Islet of Langerhans (tissue), 1 donor: ENCODE data around the gene GOLGA7B.
"Not testable (repeated sequence)": the region's sequence is repeated elsewhere in the genome, so short reads cannot be mapped to it uniquely, and the experiment has no call there.

ENCODE experiments used
- FAIRE-seq: peaks from one replicate; lab custom pipeline; 2011; peaks lifted over from hg19 to GRCh38; lab: Jason Lieb, UNC

Gene GOLGA7B

DNA sequence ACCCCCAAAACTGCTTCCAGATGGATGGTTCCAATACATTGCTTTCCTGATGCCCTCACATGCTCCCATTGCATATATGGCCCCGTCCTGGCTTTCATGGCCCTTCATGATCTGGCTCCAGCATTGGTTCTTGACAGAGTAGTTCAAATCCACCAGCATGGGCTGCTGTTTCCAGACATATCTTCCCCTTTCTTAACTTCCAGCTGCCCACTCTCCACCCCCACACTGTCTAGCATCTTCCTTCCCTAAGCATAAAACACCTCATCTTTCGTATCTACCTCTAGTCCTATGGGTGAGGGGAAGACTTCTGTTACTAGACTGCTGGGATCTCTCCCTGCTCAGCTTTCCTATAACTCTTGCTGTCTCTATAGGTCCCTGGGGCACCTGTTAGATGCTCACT is 13.2 kb upstream of the GOLGA7B start:
- FAIRE-seq: no peak

DNA sequence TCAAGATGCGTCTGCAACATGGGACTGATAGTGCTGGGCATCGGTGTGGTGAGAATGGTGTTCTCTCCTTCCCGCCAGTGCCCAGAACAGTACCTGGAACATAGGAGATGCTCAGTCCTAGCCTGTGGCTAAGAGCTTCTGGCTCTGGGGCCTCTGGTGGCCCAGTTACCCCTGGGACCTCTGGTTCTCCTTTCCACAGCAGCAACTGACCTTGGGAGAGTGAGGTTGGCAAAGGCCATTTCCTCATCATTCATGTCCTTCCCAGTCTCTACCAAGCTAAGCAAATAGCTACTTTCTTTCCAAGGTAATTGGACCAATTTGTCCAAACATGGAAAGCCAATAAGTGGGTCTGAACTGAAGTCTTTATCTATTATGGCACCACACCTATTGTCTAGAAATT is 11.6 kb upstream of the GOLGA7B start:
- no peak for FAIRE-seq

DNA sequence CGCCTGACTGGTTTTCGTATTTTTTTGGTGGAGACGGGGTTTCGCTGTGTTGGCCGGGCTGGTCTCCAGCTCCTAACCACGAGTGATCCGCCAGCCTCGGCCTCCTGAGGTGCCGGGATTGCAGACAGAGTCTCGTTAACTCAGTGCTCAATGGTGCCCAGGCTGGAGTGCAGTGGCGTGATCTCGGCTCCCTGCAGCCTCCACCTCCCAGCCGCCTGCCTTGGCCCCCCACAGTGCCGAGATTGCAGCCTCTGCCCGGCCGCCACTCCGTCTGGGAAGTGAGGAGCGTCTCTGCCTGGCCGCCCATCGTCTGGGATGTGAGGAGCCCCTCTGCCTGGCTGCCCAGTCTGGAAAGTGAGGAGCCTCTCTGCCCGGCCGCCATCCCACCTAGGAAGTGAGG is 8.5 kb upstream of the GOLGA7B start:
- FAIRE-seq: not testable (repeated sequence)

DNA sequence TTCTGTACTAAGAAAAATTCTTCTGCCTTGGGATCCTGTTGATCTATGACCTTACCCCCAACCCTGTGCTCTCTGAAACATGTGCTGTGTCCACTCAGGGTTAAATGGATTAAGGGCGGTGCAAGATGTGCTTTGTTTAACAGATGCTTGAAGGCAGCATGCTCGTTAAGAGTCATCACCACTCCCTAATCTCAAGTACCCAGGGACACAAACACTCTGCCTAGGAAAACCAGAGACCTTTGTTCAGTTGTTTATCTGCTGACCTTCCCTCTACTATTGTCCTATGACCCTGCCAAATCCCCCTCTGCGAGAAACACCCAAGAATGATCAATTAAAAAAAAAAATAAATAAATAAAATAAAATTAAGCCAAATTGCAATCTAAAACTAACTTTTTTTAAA is 7.5 kb upstream of the GOLGA7B start:
- not testable (repeated sequence) for FAIRE-seq

DNA sequence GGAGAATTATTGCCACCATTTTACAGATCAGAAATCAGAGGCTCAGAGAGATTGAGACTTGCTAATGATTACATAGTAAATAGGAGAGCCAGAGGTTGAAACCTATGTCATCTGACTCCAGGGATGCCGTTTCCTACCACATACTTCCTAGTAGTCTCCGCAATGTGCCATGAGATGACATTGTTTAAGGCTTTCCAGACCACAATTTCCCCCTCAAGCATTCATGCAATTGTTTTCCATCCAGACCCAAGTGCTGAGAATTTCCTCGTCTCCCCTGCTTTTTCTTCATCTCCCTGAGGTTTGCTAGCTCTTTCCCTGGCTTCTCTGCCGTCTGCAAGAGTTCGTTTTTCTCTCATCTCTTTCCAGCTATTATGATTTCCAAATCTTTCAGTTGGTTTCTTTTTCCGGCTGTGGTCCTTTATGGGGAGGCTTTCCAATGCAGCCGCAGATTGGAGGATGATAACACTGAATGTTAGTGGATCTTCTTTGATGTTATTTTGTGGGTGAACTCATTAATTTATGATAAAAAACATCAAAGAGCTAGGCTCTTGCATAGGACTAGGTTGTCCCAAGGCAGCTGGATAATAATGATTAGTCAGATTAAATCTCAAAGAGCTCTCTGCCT is 6.9 kb upstream of the GOLGA7B start:
- no peak for FAIRE-seq

DNA sequence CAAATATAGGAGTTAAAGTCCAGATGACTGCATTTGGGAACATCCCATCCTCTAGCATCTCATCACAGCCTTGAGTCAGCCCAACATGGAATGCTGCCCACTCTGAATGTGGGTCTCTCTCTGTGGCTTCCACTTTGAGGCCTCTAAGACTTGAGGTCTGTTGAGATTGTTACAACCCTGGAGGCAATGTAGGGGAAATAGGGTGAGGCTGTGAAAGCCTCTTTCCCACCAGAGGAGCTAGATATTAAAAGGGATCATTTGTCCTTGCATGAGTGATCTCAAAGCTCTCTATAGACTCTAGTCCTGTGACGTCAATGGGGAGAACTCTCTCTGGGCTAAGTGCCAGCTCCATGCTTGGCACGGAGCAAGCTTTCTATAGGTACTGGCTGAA is 6.4 kb upstream of the GOLGA7B start:
- no peak for FAIRE-seq

DNA sequence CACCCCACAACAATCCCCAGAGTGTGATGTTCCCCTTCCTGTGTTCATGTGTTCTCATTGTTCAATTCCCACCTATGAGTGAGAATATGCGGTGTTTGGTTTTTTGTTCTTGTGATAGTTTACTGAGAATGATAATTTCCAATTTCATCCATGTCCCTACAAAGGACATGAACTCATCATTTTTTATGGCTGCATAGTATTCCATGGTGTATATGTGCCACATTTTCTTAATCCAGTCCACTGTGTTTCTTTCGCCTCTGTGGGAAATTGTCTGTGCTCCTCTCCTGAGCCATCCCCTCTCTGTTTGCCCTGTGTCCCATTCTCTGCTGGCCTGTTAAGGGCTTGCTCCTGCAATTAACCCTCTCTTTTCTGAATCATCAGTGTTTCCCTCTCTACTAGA is 5.7 kb upstream of the GOLGA7B start:
- FAIRE-seq: not testable (repeated sequence)

DNA sequence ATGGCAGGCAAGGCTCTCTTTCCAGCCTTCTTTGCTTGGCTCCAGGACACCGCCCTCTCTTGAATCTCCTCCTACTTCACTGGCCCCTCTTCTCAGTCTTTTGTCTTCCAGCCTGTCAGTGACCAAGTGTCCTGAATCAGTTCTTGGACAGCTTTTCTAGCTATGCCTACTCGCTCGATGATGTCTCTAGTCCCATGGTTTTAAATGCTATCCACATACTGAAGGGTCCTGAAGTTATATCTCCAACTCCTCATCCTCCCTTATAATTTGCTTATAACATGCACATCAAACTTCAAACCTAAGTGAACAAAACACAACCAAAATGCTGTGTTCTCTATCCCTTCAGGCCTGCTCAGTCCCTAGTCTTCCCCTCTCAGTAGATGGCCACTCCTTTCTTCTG is 5.0 kb upstream of the GOLGA7B start:
- FAIRE-seq: no peak

DNA sequence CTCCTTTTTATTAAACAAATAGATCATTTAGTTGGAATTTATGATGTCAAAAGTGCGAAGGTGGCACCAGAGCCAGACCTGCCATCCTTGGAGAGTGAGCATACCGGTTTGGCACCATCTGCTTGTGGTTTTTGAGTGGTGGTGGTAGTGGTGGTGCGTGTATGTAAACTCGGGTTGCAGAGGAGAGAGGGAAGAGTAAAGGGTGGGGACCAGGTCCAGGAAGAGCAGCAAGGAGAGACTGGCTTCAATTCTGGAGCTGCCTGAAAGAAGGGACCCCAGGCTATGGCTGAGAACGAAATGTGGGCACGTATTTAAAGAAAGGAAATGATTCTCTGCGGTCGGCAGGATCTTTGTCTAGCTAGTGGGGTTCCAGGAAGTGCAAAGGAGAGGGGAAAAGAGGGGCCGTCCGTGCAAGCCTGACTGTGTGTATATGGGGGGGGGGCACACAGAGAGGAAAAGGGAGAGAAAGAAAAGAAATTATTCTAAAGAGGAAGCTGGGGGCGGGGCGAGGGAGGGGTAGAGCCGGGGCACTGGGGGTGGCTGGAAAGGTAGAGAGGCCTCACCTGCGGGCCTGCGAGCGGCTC is 448 bp upstream of the GOLGA7B start:
- FAIRE-seq: peak; percentile 51

DNA sequence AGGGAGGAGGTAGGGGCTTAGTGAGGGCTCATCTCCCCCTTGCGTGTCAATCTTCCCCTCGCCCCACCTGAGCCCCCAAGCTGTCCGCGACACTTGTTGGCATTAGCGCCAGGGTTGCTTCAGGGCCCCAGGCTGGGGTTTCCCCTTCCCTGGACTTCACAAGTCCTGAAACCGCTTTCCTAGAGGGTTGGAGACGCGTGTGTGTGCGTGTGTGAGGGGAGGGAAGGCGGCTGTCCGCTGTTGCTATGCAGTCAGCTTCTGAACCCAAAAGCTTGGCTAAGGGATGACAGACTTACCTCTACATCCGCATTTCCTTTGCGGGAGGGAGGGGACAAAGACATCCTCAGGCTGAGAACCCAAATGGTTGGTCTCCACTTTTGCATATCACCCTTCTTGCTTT is 803 bp downstream of the GOLGA7B start:
- no peak for FAIRE-seq

DNA sequence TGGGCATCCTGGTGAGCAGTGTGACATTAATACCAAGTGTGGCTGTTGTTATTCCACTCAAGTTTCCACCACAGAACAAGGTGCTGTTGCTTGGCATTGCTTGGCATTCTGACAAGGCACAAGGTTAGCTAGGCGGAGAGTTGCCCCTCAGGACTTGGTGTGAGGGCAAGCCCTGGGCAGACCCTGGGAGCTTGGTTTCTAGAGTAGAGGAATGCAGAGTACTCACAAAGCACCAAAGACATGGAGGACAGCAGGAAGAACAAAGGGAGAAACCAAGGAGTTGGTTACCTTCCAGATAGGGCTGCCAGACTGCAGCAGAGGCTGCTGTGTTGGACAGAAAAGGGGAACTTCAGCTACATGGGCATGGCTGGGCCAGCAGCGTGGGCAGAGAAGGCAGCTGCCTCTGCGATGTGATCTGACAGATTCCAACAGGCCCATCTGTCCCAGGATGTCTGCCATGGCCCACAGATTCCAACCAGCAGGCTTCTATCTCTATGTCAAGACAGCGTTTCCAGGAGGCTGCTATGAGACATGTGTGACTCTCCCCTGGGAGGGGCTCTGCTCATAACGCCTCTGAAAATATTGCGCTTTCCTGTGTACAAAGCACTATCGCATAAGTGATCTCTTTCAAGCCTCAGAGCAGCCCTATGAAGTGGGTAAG is 1.8 kb downstream of the GOLGA7B start:
- no peak for FAIRE-seq

DNA sequence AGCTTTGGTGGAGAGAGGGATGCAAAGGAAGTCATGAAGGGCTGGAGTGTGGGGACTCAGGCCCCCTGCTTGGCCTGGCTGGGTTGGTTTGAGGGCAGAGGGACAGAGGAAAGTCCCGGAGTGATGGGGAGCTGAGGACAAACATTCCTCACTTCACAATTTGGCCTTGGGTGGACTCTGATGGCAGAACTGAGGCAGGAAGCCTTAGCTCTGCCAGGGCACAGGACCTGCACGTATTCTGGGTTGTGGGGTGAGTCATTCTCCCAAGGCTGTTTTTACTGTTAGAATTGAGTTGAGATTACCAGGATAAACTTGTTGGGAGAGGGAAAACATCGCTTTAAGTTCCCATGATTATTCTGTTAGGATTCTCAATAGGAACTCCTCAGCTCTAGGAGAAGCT is 2.6 kb downstream of the GOLGA7B start:
- no peak for FAIRE-seq

DNA sequence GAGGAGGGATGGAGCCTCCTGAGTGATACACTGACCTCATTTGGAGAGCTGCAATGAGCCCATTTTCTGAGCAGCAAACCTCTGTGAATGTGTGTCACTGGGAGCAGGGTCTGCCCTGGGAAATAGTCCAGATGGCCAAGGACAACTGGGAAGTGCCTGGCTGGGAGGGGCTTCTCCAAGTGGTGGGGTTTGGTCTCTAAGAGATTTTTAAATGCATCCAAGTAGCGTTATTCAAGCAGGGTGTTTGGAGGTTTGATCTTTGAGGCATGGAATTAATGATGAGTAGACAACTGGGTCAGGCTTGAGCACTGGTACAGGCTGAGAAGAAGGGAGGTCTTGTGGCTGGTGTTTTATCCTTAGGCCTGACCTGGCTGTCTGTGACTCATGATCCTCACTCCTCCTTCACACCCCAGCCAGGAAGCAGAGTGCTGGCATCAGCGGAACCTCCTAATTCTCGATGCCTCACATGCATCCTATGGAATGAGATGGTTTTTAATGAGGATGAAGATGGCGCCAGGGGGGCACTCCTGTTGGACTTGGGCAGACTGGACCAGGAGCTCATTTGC is 3.3 kb downstream of the GOLGA7B start:
- no peak for FAIRE-seq

DNA sequence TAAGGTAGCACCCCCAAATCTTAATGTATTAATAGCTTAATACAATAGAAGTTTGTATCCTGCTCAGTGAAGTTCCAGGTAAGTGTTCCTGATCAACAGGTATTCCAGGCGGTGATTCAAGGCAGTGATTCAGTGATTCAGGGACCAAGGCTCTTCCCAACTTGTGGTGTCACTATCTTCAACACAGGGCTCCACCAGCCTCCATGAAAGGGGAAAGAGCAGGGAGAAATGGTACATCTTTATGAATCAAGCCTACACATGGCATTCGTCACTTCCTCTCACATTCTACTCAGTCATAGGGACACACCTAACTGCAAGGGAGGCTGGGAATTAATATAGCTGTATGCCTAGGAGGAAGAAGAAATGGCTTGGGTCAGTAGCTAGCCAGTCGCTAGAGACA is 5.1 kb downstream of the GOLGA7B start:
- no peak for FAIRE-seq

DNA sequence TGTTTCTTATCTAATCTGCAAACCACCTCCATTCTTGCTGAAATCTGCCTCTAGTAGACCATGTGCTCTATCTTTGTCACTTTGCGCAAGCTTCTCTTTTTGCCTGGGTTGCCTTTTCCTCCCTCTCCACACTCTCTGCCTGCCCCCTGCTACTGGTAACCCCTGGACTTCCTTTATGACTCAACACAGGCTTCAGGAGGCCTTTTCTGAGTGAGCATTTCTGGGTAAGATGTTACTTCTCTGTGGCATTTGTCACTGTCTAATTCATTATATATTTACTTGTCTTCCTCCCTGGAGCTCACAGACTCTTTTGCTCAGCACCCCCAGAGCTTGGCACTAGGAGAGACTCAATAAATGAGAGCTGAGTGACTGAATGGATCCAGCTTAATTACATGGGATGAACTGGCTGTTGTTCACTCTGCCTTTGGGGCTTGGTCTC is 8.4 kb downstream of the GOLGA7B start:
- FAIRE-seq: no peak

DNA sequence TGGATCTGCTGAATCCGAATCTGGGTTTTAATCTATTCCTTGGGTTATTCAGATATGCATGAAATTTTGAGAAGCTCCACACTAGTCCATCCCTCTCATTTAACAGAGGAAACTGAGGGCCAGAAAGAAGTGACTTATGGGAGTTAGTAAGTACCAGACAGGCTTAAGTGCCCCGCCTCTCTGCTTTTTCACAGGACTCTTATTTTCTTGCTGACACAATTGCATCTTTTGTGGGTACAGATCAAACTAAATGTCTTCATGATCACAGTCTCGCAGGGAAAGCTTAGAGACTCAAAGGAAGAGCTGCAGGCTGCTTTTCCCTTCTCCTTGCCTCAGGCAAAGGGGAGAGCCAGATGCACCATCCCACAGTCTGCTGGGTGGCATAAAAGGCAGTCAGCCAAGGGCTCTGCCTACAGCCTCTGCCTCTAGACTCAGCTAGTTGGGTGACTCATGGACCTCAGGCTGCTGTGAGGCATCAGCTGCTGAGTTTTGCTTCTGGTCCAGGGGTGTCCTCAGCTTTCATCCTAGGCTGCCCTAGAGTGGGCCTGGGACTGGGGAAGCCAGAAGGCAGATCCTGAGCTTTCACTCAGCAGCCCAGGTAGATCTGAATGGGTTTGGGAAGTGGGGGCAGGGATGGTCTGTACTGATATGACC is 11.6 kb downstream of the GOLGA7B start:
- peak; percentile 70 for FAIRE-seq

DNA sequence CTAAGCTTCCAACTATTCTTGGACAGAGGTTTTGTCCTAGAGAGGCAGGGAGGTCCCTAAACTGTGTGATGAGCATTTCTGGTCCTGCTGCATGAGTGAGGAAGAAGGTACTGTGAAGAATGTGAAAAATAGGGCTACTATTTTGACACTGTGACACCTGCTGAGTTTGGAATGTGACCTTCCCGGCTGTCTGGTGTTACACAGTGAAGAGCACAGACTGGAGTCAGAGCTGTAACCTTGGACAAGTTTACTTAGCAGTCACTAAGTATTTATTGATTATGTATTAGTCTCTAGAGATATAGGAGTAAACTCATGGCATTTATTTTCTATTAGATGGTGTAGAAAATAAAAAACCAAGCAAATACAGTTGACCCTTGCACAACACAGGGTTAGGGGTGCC is 12.3 kb downstream of the GOLGA7B start:
- no peak for FAIRE-seq

DNA sequence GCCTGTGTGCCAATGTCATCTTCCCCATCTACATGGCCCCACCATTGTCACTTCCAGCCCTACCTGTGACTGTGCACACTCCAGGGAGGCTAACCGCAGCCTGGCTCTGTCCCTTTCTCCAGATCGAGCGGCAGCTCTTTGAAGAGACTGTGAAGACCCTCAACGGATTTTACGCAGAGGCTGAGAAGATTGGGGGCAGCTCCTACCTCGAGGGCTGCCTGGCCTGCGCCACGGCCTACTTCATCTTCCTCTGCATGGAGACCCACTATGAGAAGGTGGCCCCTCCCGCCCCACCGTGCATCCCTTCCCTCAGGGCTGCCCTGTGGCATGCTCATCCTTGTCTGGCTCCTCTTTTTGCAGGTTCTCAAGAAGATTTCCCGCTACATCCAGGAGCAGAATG is 14.2 kb downstream of the GOLGA7B start:
- no peak for FAIRE-seq

DNA sequence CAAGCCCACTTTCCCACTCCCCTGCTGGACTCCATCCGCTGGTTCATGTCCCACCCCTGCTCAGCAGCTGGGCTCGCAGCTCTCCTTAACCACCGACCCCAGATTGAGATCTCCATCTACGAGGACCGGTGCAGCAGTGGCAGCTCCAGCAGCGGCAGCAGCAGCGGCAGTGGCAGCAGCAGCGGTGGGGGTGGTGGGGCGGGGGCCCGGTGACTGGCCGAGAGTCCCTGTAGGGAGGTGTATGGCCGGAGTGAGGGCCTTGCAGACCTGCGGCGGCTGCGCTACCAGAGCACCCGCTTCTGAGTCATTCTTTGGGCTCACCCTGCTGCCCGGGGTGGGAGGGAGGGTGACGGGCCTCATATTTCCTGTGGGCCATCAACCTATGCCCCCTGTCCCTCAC is 15.8 kb downstream of the GOLGA7B start:
- no peak for FAIRE-seq

DNA sequence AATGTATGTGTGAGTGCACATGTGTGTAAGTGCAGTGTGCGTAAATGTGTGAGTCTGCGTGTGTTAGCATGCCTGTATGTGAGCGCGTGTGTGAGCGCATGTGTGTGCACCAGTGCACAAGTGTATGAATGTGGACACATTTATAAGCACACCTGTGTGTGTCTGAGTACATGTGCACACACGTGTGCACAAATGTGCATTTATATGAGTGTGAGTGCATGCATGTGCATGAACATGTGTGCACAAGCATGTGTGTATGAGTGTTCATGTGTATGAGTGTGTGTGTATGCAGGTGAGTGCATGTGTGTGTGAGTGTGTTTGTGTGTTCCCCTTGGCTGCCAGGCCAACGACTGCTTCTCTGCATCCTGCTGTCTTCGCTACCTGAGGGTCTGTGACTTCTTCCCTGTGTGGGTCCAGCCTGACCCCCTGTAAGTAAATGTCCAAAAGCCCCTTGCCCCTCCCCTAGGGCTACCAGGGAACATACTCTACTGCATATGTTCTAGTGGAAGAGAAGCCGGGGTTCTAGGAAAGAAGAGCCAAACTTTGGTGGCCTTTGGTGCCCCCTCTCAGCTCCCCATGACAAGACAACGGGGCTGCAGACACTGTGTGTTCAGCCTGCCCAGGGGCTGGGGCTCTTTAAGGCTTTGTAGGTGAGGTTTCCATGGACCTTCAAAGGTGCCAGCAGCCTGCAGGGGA is 17.0 kb downstream of the GOLGA7B start:
- no peak for FAIRE-seq

DNA sequence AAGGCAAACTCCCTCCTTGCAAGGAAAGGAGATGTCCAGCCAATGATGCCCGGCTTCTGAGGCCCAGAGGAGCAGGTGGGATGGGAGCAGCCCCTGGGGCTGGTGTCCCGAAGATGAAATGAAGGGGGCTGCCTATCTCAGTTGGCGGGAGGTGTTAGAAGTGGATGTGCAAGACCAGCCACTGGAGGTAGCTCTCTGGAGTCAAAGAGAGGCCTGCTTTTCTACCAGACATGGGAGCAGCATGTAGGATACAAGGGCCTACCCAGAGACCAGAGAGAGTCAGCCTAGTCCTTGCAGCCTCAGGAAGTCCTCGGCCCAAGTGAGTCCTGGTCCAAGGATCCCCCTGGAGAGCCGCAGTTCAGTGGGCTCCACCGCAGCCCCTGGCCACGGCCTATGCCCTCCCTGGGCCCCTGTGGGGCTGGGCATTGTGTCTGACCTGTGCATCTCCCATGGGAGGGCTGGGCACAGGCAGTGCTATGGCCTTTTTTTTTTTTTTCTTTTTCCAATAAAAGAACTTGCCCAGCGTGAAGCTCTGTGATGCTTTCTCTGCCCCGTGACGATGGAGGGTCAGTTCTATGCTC is 17.7 kb downstream of the GOLGA7B start:
- no peak for FAIRE-seq

DNA sequence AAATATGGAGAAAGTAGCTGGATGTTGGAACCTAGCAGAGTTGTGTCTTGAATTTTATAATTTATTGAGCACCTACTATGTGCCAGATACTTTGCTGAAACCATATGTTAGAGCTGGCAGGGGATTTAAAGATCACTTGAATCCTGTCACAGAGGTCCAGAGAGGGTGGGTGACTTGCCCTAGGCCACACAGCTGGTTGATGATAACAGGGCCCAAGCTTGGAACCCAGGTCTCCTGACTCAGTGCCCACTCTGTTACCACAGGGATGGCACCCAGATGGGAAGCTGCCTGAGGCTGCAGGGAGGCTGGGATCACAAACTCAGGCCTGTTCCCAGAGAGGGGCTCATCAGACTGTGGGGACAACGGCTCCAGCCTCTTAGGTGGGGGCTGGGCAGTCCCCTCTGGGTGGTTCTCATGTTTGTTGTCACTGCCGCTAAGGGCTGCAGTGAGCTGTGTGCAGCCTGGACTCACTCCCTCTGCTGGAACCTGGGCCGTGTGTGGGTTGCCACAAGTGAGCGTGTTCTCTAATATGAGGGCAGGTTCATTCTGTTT is 18.6 kb downstream of the GOLGA7B start:
- no peak for FAIRE-seq
